Loucy (cell line): ENCODE results near the gene ARHGDIA.

ENCODE experiments used
- EZH2phosphoT487 ChIP-seq: fragments of 200-600 bp; IDR thresholded peaks from 2 replicates; pipeline ENCODE4 v1.6.1; 2018; ENCODE audit warnings: antibody characterized with exemption, mild to moderate bottlenecking, moderate library complexity, borderline replicate concordance
- TF ChIP-seq, protein P1 (sequence below): fragments of 200-600 bp; sonication (generic); conservative IDR thresholded peaks from 2 replicates; pipeline ENCODE4 v1.5.1; 2014; ENCODE audit warnings: mild to moderate bottlenecking, antibody characterized with exemption, low read length

DNA sequence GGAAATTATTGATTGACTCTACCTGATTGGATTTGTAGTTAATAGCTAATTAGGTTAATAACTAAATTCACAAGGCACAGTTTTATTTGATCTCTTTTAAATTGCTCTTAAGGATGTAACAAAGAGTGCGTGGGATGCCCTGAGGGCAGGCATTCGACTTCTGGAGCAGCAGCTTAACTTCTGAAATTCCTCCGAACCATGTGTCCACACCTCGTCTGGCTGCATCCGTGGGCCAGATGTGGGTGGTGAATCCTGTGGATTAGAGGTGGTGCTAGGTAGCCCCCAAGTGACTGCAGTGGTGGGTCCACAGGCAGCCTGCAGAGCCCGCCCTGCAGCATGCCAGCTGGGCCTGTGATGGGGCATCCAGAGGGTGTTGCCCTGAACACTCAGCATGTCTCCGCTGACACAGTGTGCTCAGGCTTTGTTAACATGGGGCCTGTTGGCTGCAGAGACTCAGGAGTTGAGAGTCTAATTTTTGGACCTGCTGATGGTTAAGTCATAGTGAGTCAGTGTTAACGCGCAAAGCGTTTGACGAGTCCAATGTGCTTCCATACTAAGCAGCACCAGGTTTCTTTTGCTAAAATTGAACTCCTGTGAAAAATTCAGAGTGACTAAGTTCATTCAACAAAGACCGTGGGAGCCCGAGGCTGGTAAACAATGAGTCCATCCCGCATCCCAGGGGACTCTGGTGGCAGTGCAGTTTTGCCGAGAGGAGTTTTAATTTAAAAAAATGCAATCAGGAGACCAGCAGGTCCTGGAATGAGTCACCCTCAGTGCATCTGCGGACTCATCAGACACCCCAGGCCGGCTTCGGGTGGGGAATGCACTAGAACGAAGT lies 27.1 kb upstream of the ARHGDIA start:
- TF ChIP-seq, protein P1, sequence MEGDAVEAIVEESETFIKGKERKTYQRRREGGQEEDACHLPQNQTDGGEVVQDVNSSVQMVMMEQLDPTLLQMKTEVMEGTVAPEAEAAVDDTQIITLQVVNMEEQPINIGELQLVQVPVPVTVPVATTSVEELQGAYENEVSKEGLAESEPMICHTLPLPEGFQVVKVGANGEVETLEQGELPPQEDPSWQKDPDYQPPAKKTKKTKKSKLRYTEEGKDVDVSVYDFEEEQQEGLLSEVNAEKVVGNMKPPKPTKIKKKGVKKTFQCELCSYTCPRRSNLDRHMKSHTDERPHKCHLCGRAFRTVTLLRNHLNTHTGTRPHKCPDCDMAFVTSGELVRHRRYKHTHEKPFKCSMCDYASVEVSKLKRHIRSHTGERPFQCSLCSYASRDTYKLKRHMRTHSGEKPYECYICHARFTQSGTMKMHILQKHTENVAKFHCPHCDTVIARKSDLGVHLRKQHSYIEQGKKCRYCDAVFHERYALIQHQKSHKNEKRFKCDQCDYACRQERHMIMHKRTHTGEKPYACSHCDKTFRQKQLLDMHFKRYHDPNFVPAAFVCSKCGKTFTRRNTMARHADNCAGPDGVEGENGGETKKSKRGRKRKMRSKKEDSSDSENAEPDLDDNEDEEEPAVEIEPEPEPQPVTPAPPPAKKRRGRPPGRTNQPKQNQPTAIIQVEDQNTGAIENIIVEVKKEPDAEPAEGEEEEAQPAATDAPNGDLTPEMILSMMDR: no peak
- TF ChIP-seq EZH2phosphoT487: no peak
